DMS 273 treated with DMSO at 0.1 percent for 48 hours (cell line): ENCODE data around the gene NTRK2.

ENCODE experiments used
- DNase-seq: peaks from one replicate; lab custom pipeline; 2025; lab: John Stamatoyannopoulos, UW

NTRK2 gene

DNA sequence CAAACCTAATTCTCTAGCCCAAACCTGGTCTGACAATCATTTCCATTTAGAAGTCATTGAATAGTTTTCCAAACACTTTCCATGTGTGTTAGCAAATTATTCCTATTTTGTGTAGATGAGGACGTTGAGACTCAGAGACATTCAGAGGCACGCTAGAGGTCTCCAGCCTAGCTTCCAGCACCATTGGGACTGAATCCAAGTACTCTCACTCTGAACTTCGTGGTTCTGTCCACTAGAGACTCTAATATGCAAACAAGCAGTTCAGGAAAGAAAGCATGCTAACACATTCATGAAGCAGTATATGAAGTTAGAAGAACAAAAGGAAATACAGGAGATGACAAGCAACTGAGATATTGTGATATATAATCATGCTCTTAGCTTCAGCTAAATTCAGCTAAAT is 354.8 kb downstream of the NTRK2 start:
- no peak for DNase-seq

DNA sequence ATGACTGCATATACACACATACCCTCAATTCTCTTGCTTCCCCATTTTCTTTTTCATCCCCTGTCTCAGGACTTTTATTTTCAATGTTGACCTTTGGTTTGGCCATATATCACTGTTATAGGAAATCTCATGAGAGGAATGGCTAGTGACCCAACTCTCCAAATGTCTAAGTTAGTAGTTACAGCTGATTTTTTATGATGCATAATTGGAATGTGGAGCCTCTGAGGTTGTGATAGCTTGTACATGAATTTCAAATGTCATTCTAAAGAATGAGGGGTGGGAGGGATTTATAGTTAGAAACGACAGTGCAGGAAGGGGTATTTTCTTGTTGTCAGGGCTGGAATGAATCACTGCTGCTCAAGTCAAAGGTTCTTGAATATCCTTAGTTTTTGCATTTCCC is 356.1 kb downstream of the NTRK2 start:
- no peak for DNase-seq

DNA sequence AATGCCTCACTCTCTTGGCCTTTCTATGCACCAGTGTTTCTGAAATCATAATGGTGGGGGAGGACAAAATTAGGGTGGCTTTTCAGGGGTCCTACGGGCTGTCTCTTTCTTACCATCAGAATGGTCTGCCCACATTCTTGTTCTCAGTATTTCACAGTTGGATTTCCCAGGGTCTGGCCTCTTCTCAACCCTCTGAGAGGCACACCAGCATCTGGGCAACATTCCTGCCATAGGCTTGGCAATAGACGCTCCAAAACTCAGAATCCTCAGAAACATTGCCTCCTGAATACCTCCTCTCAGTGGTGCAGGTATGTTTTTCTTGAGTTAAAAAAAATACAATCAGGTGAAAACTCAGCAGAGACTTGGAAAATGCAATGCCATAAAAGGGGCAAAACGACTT is 358.3 kb downstream of the NTRK2 start:
- no peak for DNase-seq

DNA sequence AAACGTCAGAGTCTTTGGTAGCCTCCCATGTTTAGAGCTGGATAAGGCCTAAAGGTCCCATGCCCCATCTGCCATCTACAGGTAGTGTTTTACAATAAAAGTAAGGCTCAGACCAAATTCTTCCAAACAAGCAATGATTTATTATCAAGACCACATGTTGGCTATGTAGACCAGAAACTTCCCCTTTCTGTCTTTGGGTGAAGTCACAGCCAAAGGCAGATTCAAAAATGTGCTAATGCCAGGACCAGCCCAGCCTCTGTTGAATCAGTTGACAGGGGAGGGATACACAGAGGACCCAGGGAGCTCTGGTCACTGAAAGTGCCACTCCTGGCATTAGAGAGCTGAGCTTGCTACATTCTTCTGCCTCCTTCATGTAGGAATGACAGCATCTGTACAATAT is 360.8 kb downstream of the NTRK2 start:
- DNase-seq, result no peak

DNA sequence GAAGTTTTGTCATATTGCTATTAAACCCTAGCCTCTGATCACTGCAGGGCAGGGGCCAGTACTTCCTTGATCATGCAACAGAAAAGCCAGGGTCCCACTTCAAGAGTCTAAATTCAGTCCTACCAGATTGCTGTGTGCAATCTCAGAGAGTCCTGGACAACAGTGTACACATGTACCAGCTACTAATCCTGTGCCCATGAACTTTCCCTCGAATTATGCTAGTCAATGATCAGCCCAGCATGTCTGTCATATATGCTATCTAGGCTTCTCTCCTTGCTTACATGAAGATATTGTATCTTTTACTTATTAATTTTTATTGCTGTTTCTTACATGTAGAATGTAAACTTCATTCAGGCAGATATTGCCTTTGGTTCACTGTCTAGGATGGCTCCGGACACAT is 367.0 kb downstream of the NTRK2 start:
- DNase-seq, result no peak

DNA sequence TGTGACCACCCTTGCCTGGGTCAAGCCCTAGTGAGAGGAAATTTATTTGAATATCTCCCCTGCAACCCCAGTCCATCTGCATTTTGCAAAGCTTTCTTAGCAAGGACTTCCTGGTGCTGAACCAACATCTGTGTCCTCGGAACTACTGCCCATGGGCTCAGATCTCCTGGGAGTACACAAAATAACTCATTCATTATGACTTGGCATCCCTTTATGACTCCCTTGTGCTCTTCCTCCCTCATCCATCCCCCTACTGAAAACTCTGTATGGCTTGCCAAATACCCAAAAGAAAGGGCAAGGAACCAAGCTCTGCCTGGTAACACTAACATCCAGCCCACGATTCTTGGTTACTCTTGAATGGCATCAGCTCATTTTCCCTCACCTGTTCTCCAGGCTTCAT is 368.5 kb downstream of the NTRK2 start:
- DNase-seq, result no peak

DNA sequence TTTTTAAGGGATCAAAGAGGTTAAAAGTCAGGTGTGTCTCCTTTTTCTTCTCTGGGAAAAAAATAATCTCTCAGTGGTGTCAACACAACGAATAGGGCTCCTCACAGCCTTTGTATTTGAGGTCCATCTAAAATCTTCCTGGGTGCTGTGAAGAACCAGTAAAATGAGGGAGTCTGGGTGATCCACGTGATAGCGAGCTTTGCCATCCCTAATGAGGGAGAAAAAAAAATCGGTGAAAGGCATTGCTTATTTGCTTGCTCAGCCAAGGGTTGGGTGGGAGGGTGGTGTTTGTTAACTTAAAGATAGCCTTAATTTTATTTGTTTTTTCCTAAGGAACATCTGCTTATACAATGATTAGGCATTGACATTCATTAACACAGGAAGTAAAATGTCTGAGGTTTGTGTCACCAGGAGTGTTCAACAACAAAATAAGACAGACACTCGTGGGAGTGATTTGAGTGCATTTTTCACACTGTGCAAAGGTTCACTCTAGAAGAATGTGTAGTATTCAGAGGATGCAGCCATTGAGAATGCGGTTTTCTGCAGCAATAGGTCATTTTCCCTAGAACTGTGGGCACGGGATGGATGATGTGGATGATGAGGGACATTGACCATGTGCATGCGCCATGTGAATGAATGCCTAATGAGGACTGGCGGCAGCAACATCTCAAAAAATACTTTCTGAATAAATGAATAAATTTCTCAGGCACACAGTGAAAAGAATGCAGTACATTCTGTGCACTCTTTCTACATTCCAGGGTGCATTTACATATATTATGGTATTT is 369.5 kb downstream of the NTRK2 start:
- DNase-seq, result no peak

DNA sequence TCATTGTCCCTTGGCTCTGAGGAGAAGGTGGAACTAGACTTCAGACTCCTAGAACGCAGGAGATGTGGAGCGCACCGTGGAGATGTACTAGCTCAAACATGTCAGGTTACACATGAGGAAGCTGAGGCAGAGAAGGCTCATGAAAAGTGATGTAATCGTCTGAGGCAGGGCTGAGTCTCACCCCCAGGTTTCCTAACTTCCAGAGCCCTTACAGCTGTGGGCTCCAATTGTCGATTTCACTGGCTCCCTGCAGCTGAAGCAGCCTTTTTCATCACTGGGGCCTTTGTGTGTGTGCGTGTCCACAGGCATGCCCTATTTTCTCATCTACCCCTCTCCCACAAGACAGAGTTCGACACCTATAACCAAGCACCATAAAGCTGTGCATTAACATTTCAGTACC is 370.6 kb downstream of the NTRK2 start:
- DNase-seq, result no peak

DNA sequence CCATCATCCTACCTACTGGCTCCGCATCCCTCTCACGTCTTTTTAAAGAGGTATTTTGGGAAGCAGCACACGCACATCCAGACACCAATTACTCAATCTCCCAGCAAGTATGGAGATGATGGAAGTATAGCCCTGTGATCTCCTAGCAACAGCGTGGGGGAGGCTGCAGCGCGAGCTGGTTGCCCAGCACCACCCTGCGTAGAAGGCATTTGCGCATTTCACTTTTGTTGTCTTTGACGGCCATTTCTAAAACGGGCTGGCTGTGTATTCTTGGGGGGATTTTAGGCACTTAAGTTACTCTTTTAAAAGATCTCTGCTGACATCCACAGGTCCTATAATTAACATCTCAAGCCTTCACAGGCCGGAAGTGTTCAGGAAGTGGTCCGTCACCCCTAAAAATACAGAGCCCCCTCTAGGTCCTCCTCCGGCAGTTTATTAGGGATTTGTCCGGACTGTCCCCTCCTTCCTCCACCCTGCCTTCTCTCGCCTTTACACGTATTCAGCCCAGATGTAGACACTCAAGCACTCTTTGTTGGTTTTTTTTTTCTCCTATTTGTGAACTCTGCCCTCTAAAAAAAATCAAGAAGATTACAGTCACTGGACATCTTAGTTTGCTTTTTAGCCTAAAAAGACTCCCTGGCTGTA is 371.4 kb downstream of the NTRK2 start:
- no peak for DNase-seq

DNA sequence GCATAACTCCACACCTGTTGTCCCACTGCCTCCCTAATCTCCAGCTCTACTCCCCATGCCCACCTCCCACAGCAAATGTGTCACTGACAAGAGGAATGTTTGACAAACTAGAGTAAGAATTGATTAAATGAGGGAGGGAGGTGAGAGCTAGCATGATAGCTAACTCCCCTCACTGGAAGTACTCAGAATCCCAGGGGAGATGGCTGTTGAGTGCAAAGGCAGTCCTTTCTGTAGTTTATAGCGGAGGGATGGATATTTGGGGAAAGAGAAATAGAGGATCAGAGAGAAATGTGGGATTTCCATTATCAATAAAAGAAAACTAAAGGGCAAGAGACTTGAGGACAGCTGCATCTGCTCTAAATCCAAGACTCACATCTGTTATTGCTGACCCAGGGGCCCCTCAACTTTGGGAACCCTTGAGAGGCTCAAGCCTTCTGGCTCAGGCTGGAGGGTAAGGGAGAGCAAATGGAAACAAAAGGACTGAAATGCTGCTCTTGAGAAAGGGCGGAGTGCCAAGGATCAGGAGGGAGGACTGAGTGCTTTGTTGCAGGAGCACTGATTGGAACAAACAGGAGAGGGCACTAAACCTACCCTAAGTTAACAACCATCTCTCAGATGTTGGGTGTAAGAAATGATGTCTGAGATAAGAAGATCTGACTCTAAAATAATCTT is 372.1 kb downstream of the NTRK2 start:
- DNase-seq, result no peak

DNA sequence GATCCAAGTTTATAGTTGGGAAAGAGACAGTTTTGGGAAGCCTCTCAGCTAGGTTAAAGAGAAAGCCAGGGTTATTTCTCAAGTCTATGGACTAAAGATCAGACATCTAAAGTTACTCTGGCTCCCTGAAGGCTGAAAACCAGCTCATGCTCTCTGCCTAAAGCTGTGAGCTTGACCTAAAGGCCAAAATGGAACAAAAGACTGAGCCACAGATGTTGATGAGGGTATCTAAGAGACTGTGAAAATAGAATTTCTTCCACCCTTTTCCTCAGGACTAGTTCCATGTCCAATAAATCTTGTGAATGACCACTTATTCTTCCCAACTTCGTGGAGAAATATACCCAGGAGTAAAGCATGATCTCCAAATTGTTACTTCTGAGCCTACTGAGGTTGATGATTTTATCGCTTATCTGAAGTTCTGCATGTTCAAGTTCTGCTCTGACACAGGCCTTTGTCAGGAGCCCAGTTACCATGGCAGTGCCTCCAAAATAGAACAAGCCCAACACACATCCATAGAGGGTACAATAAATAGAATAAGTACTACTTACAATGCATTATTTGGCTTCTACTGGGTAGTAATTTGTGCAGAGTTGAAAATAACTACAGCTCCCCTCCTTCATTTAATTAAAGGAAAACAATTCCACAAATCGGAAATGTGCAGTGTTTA is 373.6 kb downstream of the NTRK2 start:
- DNase-seq, result no peak

DNA sequence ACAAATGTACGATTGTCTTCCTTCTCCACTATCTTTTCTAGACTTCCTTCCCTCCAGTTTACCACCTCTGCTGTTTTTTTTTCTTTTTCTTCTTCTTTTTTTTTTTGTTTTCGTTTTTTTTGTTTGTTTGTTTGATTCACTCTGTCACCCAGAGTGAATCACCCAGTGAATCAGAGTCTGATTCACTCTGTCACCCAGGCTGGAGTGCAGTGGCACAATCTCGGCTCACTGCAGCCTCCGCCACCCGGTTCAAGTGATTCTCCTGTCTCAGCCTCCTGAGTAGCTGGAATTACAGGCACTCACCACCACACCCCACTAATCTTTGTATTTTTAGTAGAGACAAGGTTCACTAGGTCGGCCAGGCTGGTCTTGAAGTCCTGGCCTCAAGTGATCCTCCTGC is 375.7 kb downstream of the NTRK2 start:
- no peak for DNase-seq

DNA sequence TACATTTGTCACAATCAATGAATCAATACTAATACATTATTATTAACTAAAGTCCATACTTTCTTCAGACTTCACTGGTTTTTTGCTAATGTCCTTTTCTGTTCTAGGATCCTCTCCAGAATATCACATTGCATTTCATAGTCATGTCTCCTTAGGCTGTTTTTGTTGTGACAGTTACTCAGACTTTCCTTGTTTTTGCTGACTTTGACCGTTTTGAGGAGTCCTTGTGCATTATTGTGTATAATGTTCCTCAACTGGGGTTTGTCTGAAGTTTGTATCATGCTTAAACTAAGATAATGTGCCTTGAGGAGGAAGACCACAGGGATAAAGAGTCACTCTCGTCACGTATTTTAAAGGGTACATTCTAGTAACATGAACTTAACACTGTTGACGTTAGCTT is 376.9 kb downstream of the NTRK2 start:
- no peak for DNase-seq

DNA sequence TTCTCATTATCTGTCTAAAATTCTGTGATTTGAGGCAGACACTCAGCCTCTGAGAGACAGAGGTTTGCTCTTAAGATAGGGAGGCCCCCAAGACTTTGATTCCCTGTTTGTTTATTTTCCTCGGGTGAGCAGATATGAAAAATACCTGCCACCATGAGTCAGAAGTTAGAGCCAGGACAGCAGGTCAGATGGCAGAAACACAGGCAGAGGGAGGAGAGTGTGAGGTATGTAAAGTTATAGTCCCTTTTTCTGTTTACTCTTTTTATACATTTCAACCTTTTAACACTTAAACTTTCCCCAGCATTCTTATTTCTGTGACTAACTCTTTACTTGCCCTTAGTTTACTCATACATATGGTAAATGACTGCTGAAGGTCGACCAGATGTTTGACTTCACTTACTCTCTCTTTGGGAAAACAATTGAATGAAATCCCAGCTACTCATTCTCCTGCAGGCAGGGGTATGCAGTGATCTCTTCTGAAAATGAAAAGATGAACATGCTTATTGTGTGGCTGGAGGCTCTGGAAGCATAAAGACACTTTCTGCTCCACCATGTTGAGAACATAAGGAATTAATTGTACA is 383.8 kb downstream of the NTRK2 start:
- no peak for DNase-seq

DNA sequence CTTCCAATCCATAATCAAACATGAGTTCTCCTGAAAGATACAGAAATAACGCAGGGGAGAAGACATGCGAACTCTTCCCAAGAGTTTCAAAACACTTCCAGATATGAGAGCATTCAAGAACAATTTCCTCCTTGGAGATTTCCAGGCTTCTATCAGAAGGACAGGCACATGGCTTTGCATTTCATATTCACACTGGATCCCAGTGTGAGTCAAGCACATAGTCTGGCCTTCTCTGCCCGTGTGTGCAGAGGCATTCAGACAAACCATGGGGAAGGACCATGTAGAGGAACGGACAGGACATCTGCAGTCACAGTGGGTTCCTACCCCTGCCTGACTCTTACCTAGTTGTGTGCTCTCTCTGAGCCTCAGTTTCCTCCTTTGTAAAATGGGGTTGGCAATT is 384.5 kb downstream of the NTRK2 start:
- no peak for DNase-seq

DNA sequence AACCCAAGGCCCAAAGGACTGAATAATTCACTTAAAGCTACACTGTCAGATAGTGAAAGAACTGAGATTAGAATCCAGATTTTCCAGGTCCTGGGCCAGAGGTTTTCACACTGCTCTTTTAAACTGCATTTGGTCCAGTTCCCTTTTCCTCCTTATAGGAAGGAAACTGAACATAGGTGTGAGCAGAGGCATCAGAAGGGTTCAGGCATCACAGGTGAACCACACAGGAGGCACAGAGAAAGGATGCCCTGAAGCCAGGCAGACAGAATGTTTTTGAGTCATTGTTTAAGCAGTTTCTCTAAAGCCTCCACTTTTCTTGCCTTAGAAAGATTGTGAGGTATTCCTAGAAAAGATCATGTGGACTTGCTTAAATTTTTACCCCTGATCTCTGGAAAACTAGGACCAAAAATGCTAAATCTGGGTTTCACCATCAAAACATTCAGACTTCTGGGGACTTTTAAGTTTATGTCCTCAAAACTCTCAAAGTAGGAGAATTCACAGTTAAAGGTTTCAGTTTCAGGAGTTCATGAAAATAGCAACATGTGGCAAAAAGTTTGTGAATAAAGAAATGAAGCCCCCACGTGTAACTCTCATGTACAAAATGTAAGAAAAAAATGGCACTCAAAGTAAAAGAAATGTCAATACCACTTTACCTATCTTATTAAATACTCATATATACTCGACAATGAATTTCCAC is 386.1 kb downstream of the NTRK2 start:
- DNase-seq, result no peak

DNA sequence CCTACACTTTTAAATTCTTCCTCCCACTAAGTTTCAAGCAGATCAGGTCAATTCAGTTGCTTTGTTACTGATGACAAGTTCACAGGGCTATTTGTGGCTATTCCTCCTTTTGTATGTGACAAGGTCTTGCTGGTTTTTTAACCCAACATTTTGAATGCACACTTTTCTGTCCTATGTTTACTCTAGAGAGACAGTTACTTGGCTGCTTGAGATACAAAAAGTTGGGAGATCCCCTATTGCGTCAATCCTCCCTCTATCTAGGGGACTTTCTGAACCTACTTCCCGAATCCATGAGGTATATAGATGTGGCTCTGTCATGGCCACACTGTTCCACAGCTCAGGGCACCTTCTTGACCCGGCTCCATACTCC is 386.7 kb downstream of the NTRK2 start:
- DNase-seq, result no peak

DNA sequence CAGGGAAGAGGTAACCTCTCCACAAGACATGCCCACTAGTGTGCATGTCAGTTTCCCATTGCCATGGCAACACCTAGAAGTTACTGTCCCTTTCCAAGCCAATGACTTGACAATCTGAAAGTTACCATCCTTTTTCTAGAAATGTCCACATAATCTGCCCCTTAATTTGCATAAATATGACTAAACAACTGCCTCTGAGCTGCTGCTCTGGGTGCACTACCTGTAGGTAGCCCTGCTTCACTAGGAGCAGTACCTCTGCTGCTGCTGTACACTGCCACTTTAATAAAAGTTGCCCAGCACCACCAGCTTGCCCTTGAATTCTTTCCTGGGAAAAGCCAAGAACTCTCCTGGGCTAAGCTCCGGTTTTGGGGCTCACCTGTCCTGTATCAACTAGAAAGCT is 392.4 kb downstream of the NTRK2 start:
- no peak for DNase-seq

DNA sequence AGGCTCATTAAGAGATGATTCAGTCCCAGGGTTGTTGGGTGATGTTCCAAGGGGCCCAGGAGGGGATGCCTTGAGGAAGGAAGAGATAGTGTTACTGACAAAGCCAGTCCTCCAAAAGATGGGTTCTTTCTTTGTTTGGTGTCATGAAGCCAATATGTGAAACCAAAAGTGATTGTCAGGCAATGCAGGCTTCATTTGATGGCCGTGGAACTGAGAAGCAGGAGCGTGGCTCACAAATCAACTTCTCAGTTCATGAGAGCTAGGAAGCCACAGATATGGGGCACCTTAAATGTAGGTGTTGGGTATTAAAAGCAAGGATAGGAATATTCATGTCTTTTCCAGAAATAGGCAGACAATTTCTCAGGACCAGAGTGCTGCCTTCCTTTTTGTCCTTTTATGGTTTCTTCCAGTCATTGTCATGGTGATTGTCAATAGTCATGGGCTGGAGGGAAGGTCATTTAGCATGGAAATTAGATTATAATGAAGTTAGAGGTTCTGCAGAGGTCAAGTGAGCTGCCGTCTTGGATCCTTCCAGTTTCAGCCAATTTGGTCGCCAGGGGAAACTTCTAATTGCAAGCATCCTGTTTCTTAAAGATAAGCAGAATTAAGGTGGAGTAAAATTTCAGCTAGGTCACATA is 393.0 kb downstream of the NTRK2 start:
- no peak for DNase-seq

DNA sequence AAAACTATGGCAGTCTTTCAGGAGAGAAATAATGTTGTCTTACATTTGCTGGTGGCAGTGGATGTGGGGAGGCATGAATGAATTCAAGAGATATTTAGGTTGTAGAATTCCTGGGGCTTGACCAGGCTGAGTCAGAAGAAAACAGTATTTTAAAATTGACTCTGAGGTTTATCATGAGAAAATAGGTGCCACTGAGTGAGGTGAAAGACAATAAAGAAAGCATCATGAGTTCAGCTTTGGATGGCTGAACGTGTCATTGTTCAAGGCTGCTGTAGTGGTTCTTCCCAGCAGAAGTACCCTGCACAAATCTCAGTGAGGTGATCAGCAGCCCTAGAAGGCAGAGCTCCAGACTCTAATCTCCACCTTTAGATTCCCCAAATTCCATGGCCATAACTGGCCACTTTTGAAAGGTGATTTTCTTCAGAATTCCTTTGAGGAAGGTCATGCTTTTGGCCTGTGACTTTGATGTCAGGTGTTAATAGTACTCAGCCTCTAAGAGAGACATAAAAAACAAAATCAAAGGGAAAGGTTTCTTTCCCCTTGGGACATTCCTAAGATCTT is 395.4 kb downstream of the NTRK2 start:
- no peak for DNase-seq

DNA sequence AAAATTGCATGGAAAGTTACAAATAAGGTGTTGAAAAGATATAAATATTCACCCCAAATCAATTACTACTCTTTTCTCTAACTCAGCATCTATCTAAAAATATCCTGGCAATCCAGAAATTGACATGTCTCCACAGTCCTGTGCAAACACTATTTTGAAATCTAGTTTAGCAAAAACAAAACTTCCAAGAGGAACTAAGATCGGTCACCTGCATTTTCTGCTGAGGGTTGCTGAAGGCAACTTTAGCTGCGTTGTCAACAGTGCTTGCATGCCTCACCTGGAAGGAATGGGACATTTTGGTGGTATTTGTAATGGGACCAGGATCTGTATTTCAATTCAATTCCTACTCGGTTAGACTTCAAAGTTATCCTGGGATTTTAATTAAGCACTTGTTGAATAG is 398.3 kb downstream of the NTRK2 start:
- DNase-seq, result no peak
